Endothelial cell of umbilical vein (primary cell): ENCODE data around the gene S1PR5. TPM values are rescaled to one million over a fixed set of nuclear protein-coding genes. Genes with fewer than 3 reads are reported as not detected.

Source experiments
- BruUV-seq: library from RNA; stranded (reverse); fragments of 400-500 nt; replicated peaks from 2 replicates; lab custom pipeline; 2021; lab: Mats Ljungman, UMichigan
- CTCF ChIA-PET: fragments of 300-600, 350-600 bp; sonication (Branson Sonifier 250); formaldehyde crosslinking; loops from one replicate; lab custom pipeline; 2021; ENCODE audit warnings: antibody characterized with exemption, inconsistent platforms; lab: Charles Lee
- POLR2A ChIA-PET: fragments of 300-600, 350-600 bp; sonication (Branson Sonifier 250); formaldehyde crosslinking; loops from one replicate; lab custom pipeline; 2021; ENCODE audit warnings: antibody characterized with exemption, inconsistent platforms; lab: Charles Lee
- DNase-seq: peaks from one replicate; pipeline ENCODE4 v3.0.0-alpha.2; 2011; ENCODE audit warnings: low read depth, low spot score
- FAIRE-seq: peaks from 2 replicates; lab custom pipeline; 2011; peaks lifted over from hg19 to GRCh38; lab: Jason Lieb, UNC
- H2AFZ ChIP-seq: 2 replicates; pipeline ENCODE4 v1.6.0; 2012; ENCODE audit warnings: low read depth, low read length, control low read depth, inconsistent platforms
- H3K27ac ChIP-seq: 2 replicates; pipeline ENCODE4 v1.5.1; 2011; ENCODE audit warnings: low read depth, mild to moderate bottlenecking, control low read depth, low read length, moderate library complexity; ENCODE audit not compliant: insufficient read depth
- H3K27me3 ChIP-seq, 2 experiments: 2 replicates each; pipeline versions ENCODE4 v1.6.0 to v1.6.1; 2011; ENCODE audit warnings: low read length in 2 of 2, mixed read lengths in 1 of 2; ENCODE audit not compliant: control insufficient read depth in 2 of 2, insufficient read depth in 2 of 2
- H3K36me3 ChIP-seq, 2 experiments: 2 replicates in 1 of 2; 3 replicates in 1 of 2; pipeline ENCODE4 v1.5.1; 2011; ENCODE audit warnings: low read length in 2 of 2, mild to moderate bottlenecking in 1 of 2, moderate library complexity in 1 of 2; ENCODE audit not compliant: control insufficient read depth in 2 of 2, insufficient read depth in 2 of 2; ENCODE audit errors: extremely low read depth in 1 of 2
- H3K4me1 ChIP-seq: 3 replicates; pipeline ENCODE4 v1.5.1; 2011; ENCODE audit warnings: mild to moderate bottlenecking, low read length; ENCODE audit not compliant: control insufficient read depth, insufficient read depth; ENCODE audit errors: extremely low read depth
- H3K4me2 ChIP-seq: 2 replicates; pipeline ENCODE4 v1.6.1; 2011; ENCODE audit warnings: low read length, control low read depth, mixed read lengths; ENCODE audit not compliant: insufficient read depth
- H3K4me3 ChIP-seq, 3 experiments: fragments of 200-600 bp in 1 of 3; sonication (generic), shearing (Covaris generic) in 1 of 3; replicated peaks in 1 of 3; 2 replicates each; pipeline ENCODE4 v1.5.1; 2011 to 2016; ENCODE audit warnings: control low read depth in 3 of 3, low read length in 3 of 3, mild to moderate bottlenecking in 2 of 3, inconsistent platforms in 1 of 3, low read depth in 1 of 3, moderate library complexity in 1 of 3; ENCODE audit not compliant: insufficient read depth in 1 of 3
- H3K79me2 ChIP-seq: 2 replicates; pipeline ENCODE4 v1.6.0; 2012; ENCODE audit warnings: low read length, inconsistent platforms; ENCODE audit not compliant: control insufficient read depth, insufficient read depth
- H3K9ac ChIP-seq: replicated peaks from 2 replicates; pipeline ENCODE3; 2011; ENCODE audit warnings: low read length, control low read depth; ENCODE audit not compliant: insufficient read depth; ENCODE audit errors: extremely low read depth
- H3K9me1 ChIP-seq: replicated peaks from 3 replicates; pipeline ENCODE4 v1.6.0; 2011; ENCODE audit warnings: mild to moderate bottlenecking, low read length; ENCODE audit not compliant: control insufficient read depth, insufficient read depth; ENCODE audit errors: extremely low read depth
- H3K9me3 ChIP-seq: replicated peaks from 2 replicates; pipeline ENCODE4 v1.5.1; 2012; ENCODE audit warnings: low read length, inconsistent platforms; ENCODE audit not compliant: control insufficient read depth, insufficient read depth
- H4K20me1 ChIP-seq: replicated peaks from 2 replicates; pipeline ENCODE3; 2011; ENCODE audit warnings: mild to moderate bottlenecking, low read length; ENCODE audit not compliant: control insufficient read depth, insufficient read depth; ENCODE audit errors: extremely low read depth
- CTCF ChIP-seq, 2 donors: IDR thresholded peaks; 1 replicate in 1 of 2; 2 replicates in 1 of 2; pipeline ENCODE4 v1.5.1; 2011; ENCODE audit warnings: low read length in 2 of 2, mild to moderate bottlenecking in 2 of 2, moderate library complexity in 2 of 2, control low read depth in 1 of 2, inconsistent platforms in 1 of 2, low read depth in 1 of 2; ENCODE audit not compliant: insufficient read depth in 1 of 2; ENCODE audit errors: extremely low read depth in 1 of 2
- EZH2 ChIP-seq: IDR thresholded peaks from 2 replicates; pipeline ENCODE4 v1.6.1; 2012; ENCODE audit warnings: borderline replicate concordance, low read depth, mild to moderate bottlenecking, moderate library complexity, low read length, inconsistent platforms; ENCODE audit not compliant: severe bottlenecking
- FOS ChIP-seq: IDR thresholded peaks from 2 replicates; pipeline ENCODE4 v1.6.1; 2011; ENCODE audit warnings: mild to moderate bottlenecking, low read length, moderate library complexity, borderline replicate concordance; ENCODE audit not compliant: insufficient read depth
- GATA2 ChIP-seq: IDR thresholded peaks from 2 replicates; pipeline ENCODE4 v1.7.0; 2011; ENCODE audit warnings: low read depth, mild to moderate bottlenecking, moderate library complexity, mixed read lengths, low read length; ENCODE audit not compliant: insufficient read length, insufficient read depth
- JUN ChIP-seq: IDR thresholded peaks from 2 replicates; pipeline ENCODE4 v1.6.1; 2011; ENCODE audit warnings: borderline replicate concordance, low read depth; ENCODE audit not compliant: insufficient read length, insufficient read depth
- MAX ChIP-seq: IDR thresholded peaks from 2 replicates; pipeline ENCODE4 v1.6.1; 2011; ENCODE audit not compliant: insufficient read depth, insufficient read length
- MYC ChIP-seq: IDR thresholded peaks from one replicate; pipeline ENCODE4 v1.6.1; 2011; ENCODE audit warnings: mild to moderate bottlenecking, low read depth, low read length
- POLR2A ChIP-seq: IDR thresholded peaks from 2 replicates; pipeline ENCODE4 v1.6.1; 2012; ENCODE audit warnings: low read depth, mild to moderate bottlenecking, control low read depth, low read length
- POLR2AphosphoS5 ChIP-seq: IDR thresholded peaks from 2 replicates; pipeline ENCODE4 v1.6.1; 2012; ENCODE audit warnings: low read depth, mild to moderate bottlenecking, control low read depth, low read length, moderate library complexity; ENCODE audit not compliant: insufficient read depth
- dilution Hi-C: fragments of 300-500 bp; cut with MboI; formaldehyde crosslinking; loops from one replicate; pipeline ENCODE4 v1.15.0; 2019; ENCODE audit warnings: low sequenced_read_pairs; ENCODE audit not compliant: extremely low pct_ligation_motif_present
- intact Hi-C: fragments of 100-400 bp; cut with micrococcal nuclease; formaldehyde crosslinking; loops from one replicate; pipeline ENCODE4 v1.10.0; 2022
- polyA plus RNA-seq, 4 experiments: library from polyadenylated mRNA; depleted of rRNA in 3 of 4; stranded (reverse) in 3 of 4; unstranded in 1 of 4; fragments of >200 nt; gene quantifications; 2 replicates each; pipeline versions ENCODE4 v1.2.1 to v1.2.3, GENCODE V29; 2011 to 2012; ENCODE audit warnings: missing spikeins in 1 of 4
- total RNA-seq: library from RNA; stranded (reverse); gene quantifications from 2 replicates; pipeline ENCODE4 v1.2.3, GENCODE V29; 2021

Gene S1PR5
- total and polyA plus RNA-seq, 2 donors (not counting 3 experiments of a cell fraction or from before 2014, with no cell fraction given): not detected

GRCh38 chr19:10517760-10518443 is 655 bp upstream of the S1PR5 start:
- Histone ChIP-seq H3K27ac (no peak overlapping the region), H3K4me3 (no peak overlapping the region), H3K79me2 (no peaks in the 10 kb centered on the region), H3K4me1 (peaks cover 2% of the 10 kb centered on the region), H2AFZ (peak overlapping the region; percentile 4), H3K36me3 (no peaks in the 10 kb centered on the region), H3K27me3 (peaks cover 51 to 65% of the 10 kb centered on the region in 2 experiments), H3K9me1 (no peaks in the 10 kb centered on the region), H4K20me1 (no peaks in the 10 kb centered on the region), H3K9me3 (no peaks in the 10 kb centered on the region), H3K4me2 (peak overlapping the region; percentile 8), H3K9ac (no peak overlapping the region)
- no peak for FAIRE-seq
- TF ChIP-seq JUN: no peak
- TF ChIP-seq FOS: no peak
- no peak for TF ChIP-seq MAX
- TF ChIP-seq GATA2: no peak
- no peak for TF ChIP-seq POLR2A
- no peak for TF ChIP-seq CTCF (IDR thresholded peaks at IDR 0.05; ENCODE audit: extremely low read depth in 1 of 2, insufficient read depth in 1 of 2, low read depth in 1 of 2, low read length in 2 of 2)
- no peak for TF ChIP-seq POLR2AphosphoS5
- no peak for TF ChIP-seq EZH2
- TF ChIP-seq MYC: no peak
- no peak for DNase-seq
- ChIA-PET CTCF (interaction anchor here (0.9 to 2.2 kb wide), 8 partner anchors 9 to 353 kb away, joined by 3 to 12 read pairs (median 4); no protein-coding TSS in a partner anchor), POLR2A (interaction anchor here (0.6 kb wide), 1 partner anchor 140 kb away, joined by 3 read pairs; no protein-coding TSS in a partner anchor)
- no TSS peak for BruUV-seq
- intact Hi-C loops (no loop called here), dilution Hi-C loops (no loop called here)
